ENCODE data around the gene CDIPT.
"Not testable (repeated sequence)": the region's sequence is repeated elsewhere in the genome, so short reads cannot be mapped to it uniquely, and the experiment has no call there.

The CDIPT gene

DNA sequence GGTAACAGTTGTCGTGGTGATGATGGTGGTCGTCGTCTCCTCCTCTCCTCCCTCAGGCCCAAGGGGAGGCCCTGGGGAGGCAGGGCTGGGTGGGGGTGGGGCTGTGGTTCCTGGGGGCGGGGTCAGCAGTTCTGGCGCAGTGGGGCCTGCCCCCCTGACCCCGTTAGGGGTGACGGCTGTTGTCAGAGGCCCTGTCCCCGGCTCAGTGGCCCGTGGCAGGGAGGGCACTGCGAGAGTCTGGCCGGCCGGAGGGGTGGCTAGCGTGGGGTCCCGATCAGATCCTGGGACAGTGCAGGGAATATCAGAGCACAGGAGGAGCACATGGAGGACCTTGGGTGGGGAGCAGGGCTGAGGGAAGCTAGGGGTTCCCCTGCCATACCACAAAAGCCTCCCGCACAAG, 33.8 kb upstream of the CDIPT start:
- no peak for DNase-seq

DNA sequence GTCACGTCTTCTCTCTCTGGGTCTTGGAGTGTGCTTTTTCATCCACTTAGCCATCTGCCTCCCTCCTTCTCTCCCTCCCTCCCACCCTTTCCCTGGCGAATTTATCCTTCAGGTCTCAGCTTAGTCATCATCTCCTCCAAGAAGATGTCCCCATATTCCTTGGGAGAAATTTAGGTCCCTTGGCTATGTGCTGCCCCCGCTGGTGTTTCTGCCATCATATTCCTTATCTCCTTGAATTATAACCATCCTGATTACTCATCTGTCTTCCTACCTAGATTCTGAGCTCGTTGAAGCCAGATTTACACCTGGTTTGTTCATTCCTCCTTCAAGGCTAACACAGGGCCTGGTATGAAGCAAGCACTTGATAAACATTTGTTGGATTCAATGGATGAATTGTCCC, 31.3 kb upstream of the CDIPT start:
- DNase-seq = no peak

DNA sequence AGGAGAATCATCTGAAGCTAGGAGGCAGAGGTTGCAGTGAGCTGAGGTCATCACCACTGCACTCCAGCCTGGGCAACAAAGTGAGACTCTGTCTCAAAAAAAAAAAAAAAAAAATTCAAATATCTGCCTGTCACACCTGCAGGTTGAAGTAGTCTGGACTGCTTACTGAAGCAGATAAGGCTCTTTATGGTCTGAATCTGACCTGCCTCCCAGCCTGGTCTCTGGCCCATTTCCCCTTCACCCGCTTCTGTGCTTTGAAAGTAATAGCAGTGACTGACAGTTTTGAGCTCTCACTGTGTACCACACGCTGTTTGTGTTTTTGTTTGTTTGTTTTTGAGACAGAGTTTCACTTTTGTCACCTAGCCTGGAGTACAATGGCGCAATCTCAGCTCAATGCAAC, 30.5 kb upstream of the CDIPT start:
- DNase-seq = no peak

DNA sequence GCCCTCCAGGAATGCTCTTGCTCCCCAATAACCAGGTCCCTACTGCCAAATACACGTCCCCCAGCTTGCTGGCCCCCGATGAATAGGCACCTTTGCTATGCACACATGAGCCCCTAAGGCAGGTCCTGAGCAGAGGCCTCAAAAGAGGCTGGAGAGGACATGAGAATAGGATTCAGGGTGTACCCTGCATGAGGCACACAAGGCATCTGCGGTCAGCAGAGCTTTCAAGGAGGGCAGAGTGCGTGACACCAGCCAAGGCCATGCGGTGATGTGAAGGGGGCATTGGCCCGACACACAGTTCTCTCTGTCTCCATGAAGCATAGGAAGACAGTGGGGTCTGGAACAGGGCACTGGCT, 29.4 kb upstream of the CDIPT start:
- no peak for DNase-seq

DNA sequence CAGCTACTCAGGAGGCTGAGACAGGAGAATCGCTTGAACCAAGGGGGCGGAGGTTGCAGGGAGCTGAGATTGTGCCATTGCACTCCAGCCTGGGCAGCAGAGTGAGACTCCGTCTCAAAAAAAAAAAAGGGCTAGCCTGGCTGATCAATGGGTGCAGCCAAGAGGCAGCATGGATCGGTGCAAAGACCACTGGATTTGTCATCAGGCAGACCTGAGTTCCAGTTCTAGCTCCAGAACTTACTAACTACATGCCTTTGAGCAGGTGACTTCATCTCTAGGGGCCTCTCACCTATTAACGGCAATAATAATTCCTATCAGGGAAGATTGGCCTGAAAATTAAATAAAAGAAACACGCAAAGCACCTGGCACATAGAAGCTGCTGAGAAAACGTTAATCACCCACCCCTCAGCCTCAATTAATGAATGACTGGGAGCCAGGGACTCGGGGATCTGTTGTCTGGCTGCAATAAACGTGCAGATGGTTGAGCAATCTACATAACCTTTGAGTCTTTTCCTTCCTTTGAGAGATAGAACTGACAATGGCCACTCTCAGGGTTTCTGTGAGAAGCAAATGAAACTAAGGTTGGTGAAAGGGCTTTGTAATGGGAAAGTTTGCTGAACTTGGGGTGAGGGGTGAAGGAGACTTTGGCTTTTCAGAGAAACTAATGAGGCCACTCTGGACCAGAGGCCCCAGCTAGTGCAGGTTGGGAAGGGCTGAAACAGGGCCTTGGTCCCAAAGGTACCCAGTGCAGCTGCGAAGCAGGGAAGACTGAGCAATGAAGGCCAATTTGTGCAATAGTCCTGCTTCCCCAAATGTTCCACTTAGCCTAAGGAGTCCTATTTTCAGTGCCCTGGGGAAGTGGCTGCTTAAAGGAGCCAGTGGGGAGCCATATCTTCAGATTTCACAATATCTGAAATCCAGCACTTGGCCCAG, 28.8 kb upstream of the CDIPT start:
- no peak for DNase-seq

DNA sequence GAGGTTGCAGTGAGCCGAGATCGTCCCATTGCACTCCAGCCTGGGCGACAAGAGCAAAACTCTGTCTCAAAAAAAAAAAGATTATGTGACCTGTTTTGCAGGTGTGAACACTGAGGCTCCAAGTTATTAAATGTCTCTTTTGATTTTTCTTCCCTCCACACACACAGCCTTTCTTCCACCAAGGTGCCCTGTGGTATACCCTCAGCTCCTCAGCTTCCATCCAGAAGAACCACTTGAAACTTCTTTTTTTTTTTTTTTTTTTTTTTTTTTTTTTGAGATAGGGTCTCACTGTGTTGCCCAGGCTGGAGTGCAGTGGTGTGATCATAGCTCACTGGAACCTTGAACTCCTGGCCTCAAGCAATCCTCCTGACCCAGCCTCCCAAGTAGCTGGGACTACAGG, 26.3 kb upstream of the CDIPT start:
- DNase-seq = not testable (repeated sequence)

DNA sequence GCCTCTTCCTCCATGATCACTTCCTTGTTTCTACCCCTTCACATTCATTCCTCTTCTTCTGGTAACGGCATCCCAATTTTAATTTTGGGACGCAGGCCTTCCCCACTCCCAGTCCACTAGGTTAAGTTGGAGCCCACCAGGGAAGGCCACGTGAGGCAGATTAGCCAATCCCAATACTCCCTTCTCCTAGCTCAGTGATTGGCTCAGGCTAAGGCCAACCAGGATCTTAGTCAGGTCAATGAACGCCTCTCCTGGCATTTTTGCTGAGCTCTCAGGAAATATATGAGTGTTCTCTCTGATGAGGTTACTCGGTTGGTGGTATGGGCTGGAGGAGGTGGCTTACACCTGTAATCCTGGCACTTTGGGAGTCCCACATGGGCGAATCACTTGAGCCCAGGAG, 21.0 kb upstream of the CDIPT start:
- DNase-seq = no peak

DNA sequence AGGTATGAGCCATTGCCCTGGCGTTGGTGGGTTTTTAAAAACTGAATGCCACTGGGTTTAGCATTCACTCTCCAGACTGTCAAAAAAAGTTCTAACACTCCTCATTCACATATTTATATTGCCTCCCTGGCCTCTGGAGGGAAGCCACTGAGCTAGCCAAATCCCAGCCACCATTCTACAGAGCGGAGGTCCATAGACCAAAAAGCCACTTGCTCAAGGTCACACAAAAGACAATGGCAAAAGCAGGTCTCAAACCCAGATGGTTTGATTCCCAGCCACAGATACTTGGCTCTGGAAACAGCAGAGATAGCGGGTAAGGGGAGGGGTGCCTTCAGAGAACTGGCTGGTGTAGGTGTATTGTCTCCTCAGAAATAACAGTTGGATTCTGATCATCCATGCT, 18.0 kb upstream of the CDIPT start:
- DNase-seq = no peak

DNA sequence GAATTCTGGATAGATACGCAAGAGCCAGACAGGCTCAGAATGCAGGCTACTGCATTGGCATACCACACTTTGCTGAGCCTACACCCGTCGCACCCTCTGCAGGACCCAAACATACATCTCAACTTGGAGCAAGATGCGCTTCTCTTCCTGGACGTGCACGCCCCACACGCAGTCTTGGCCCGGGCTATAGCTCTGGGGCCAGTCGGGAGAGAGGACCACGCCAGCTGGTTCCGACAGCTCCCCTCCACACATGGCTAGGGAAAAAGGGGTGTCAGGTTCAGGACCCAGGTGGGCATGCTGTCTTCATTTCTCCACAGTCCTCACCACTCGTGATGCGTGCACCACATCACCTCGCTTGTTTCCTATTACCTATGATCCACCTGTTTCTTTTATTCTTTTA, 15.1 kb upstream of the CDIPT start:
- DNase-seq = no peak

DNA sequence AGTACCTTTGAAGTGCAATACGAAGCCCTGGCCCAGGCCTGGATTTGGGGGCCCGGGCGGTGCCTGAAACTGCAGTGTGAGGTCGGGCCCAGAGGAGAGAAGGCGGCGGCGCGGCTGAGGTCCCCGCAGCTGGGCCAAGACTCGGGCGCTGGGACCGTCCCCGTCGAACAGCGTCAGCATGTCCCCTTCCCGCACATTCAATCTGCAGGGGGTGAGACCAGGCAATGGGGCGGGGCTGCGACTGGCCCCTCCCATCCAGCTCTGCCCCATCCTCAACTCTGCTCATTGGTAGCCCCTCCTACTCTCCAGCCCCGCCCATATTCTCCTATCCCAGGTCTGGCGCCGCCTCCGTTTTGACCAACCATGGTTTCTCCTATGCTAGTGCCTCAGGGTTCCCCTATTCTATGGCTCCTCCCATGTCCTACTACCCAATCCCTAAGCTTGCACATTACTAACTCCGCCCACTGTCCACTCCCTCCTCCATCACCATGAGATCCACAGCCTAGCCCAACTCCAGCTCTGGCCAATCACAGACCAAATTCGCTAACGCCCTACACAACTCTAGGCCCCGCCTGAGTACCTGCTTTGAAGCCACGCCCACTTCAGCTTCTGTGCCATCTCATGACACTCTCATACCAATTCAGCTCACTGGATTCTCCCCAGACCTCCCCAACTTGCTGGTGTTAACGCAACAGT, 14.4 kb upstream of the CDIPT start:
- DNase-seq = no peak

DNA sequence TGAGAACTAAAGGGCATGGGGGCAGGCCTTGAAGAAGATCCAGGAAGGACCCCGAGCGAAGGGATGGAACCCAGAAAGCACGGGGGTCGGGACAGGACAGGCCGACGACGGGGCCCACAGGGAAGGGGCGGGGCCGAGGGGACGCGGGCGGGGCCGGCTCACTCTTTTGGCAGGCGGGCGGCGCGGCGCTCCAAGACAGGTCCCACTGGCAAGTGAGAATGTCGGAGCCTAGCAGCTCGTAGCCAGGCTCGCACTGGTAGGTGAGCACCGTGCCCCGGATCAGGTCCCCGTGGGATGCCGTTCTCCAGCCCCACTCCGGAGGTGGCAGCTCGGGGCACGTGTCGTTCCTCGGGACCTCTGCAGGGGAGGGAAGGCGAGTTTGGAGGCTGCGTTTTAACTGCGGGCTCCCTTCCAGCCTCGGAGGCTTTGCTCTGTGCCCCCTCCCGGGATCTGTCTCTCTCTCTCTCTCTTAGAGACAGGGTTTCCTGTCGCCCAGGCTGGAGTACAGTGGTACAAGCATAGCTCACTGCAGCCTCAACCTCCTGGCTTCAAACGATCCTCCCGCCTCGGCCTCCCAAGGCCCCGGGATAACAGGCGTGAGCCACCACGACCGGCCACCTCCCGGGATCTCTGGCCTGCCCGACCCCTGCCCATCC, 13.7 kb upstream of the CDIPT start:
- DNase-seq = no peak

DNA sequence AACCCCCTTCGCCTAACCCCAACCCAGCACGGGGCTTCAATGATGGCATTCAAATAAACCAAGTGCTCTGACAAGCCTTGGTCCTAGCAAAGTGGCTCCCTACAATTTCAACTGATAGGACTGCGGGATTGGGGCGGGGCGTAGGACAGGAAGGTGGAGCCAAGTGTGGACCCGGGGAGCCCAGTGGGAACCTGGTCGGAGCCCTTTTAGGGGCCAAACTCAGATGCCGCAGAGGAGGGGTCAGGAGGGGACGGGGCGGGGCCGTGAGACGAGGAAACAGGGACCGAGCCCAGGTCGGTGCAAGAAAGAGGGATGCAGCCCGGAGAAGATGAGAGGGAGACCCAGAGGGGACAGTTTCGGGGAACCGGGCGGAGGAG, 13.2 kb upstream of the CDIPT start:
- DNase-seq = no peak

DNA sequence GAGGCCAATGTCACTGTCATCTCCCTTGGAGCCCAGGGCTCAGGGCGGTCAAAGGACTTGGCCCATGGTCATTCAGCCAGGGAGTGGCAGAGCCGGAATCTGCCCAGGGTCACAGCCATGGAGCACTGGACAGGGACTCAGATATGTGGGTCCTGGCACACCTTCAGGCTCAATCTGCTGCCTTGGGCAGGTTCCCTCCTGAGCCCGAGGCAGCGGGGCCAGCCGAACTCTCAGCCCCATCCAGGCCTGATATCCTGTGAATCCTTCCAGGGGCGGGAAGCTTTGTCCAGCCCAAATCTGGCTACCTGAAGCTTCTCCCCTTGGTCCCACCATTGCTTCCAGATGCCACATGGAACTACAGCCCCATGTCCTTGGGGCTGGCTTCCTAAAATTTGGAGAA, 12.2 kb upstream of the CDIPT start:
- DNase-seq = no peak

DNA sequence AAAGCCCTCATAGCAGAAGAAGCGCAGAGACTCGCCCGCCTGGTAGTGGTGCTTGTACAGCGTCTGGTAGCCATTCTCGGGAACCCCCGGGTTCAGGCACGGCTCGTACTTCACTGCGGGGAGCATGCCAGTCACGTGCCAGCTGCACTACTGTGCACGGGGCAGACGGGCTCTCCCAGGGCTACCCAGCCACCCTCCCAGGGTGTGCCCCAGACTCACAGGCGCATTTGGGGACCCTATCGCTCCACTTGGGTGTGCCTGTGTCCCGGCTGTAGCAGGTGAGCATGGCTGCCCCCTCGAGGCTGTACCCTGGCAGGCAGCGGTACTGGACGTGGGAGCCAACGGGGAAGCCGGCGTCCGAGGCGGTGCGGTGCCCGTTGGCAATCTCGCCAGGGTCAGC, 10.3 kb upstream of the CDIPT start:
- DNase-seq = no peak

DNA sequence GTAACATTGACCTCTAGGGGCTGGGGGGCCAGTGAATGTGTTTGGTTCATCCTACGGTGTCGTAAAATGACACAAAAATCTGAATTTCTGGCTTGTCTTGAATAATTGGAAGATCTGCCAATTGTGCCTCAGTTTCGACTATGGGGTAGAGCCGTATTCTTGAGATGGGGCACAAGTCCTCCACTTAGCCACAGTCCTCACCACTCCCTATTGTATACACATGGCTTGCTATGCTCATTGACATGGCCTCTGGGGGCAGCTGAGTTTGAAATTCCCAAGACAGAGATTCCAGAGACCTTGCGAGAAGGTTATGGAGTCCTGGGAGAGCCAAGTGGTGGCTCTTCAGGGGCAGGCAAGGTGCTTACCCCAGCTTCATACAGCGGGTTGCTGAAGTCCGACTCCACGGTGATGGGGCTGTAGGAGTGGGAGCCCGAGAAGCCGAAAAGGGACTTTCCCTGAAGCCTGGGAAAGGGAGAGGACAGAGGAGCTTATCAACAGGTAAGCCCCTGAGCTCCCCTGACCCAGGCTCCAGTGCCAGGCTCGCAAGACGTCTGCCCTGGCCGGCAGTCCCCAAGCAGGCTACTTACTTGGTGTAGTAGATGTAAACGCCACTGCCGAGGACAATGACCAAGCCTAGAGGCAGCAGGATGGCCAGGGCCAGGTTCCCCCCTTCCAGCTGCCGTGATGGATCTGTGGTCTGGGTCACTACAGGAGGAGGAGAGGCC, 9.0 kb upstream of the CDIPT start:
- DNase-seq = no peak

DNA sequence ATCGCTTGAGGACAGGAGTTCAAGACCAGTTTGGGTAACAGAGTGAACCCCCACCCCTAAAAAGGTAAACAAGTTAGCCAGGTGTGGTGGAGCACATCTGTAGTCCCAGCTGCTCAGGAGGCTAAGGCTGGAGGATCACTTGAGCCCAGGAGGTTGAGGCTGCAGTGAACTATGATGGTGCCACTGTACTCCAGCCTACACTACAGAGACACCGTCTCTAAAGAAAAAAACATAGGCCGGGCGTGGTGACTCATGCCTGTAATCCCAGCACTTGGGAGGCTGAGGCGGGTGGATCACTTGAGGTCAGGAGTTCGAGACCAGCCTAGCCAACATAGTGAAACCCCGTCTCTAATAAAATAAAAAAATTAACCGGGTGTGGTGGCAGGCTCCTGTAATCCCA, 6.0 kb upstream of the CDIPT start:
- DNase-seq = not testable (repeated sequence)

DNA sequence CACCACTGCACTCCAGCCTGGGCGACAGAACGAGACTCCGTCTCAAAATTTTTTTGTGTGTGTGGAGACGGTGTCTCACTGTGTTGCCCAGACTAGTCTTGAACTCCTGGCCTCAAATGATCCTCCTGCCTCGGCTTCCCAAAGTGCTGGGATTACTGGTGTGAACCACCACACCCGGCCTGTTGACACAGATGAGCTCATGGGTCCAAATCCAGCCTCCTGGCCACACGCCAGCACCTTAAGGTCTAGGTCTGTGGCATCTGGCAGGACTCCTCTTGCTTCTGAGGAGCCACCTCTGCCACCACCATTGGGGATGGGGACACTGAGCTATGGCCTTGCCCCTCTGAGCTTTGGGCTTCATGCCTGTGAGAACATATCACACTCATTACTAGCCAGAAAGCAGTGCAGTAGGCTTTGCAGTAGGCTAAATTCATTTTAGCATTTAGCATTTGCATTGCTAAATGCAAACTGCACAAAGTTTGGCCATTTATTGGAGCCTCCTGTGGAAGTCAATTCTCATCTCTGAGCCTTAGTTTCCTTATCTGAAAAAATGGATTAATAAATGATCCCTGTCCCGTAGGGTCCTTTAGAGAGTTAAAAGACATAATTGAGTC, 5.5 kb upstream of the CDIPT start:
- no peak for DNase-seq

DNA sequence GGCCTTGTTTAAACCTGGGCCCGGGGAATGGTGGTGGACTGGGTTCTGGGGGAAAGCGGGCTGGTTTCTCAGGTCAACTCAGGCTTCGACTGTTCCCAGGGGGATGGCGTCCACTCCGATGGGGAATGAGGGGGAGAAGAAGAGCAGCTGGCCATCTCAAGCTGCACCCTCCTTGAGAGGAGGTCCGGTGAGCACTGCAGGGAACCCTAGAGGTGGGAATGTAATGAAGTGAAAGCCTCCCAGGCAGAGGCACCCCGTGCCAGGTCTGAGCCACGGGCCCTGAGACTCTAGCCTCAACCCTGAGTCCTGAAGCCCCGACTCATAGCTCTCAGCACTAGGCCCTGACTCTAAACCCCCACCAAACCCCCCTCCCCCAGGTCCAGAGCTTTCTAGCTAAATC, 1.2 kb upstream of the CDIPT start:
- no peak for DNase-seq

DNA sequence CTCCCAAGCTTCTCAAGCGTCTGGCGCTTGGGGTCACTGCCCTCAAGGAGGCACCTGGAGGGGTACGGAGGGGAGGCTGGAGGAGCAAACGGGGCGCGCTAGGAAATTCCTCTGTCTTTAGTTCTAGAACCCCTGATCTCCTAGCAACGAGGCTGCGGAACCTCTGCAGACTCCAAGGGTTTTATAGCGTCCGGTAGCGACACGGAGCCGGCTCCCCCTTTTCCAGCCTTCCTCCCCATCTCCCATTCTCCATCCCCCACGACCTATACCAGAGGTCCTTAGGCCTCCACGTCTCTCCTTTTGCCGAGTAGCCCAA, 601 bp upstream of the CDIPT start:
- DNase-seq = no peak

DNA sequence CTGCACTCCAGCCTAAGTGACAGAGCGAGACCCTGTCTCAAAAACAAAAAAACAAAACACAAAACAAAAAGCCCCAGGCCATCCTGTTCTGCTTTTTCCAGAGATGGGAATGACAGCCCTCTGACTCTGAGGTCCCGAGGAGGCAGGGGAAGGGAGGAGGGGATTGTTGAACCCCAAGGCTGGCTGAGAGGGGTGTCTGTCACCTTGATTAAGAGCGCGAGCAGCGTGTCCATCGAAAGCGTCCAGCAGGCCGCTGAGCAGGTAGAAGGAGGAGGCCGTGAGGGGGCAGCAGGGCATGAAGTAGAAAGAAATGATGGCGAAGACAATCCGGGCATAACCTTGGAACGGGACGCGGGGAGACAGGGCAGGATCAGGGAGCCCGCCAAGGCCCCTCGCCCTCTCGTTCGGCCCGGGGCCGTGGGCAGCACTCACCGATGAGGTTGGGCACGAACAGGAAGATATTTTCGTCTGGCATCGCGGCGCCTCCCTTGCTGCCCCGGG, 593 bp downstream of the CDIPT start:
- peak in 1 of 2 donors; percentile 29 for DNase-seq

DNA sequence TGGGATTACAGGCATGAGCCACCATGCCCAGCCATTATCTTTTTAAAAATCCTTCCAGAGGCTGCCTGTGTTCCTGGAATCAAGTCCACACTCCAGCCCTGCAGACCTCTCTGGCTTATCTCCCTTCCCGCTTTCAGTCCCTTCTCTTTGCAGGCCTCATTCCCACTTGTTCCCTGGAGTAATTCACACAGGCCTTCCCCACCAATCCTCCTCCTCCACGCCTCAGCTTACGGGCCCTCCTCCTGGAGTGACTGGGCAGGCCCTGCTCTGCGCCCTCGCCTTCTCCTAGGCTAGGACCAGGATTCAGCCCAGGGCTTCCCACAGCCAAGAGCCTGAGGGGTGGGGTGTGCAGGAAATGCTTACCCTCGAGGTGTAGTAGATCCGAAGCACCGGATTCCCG, 2.8 kb downstream of the CDIPT start:
- DNase-seq = no peak

DNA sequence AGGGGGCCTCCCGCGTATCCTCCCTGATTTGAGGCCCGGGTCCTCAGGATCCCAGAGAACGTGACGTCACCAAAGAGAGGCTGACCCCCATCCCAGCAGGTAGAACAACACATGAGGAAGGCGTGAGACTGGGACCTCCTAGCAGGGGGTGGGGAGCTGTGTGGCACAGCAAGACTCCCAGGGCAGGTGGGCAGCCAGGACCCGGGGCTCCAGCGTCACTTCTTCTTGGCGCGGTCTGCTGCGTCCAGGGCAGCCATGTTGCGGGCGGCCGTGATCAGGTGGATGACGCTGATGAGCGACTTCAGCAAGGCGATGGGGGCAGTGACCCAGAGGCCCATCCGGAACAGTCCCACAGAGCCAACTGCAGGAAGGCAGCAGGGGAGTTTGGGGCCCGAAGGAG, 4.1 kb downstream of the CDIPT start:
- DNase-seq = no peak

All from hippocampal formation (tissue), 2 donors.